Measurements from ENCODE around the gene HBP1.

DNA sequence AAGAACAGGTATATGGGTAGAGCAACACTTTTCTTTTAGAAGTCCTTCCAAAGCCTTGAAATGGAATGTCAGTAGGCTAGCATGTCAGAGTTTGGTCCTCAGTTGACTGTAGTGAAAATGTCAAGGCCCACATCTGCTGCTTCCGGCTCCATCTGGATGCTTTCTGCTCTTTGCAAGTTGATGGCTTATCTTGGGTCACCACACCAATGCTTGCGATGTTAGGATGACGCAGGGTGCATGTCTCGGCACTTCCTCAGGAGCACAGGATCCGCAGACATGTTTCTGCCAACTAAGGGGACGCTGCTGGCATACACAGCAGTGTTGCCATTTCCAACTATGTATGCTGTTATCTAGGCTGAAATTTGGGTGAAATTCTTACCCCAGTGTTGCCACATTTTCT is 14.0 kb upstream of the HBP1 start:
- TF ChIP-seq ZNF8 (CRISPR knock-in tag; IDR thresholded peaks at IDR 0.05) = no peak
- no peak for TF ChIP-seq TCF4 (CRISPR knock-in tag; IDR thresholded peaks at IDR 0.05; ENCODE audit: borderline replicate concordance)
- no peak for TF ChIP-seq ZFP30 (CRISPR knock-in tag; IDR thresholded peaks at IDR 0.05)
- TF ChIP-seq, protein P1, sequence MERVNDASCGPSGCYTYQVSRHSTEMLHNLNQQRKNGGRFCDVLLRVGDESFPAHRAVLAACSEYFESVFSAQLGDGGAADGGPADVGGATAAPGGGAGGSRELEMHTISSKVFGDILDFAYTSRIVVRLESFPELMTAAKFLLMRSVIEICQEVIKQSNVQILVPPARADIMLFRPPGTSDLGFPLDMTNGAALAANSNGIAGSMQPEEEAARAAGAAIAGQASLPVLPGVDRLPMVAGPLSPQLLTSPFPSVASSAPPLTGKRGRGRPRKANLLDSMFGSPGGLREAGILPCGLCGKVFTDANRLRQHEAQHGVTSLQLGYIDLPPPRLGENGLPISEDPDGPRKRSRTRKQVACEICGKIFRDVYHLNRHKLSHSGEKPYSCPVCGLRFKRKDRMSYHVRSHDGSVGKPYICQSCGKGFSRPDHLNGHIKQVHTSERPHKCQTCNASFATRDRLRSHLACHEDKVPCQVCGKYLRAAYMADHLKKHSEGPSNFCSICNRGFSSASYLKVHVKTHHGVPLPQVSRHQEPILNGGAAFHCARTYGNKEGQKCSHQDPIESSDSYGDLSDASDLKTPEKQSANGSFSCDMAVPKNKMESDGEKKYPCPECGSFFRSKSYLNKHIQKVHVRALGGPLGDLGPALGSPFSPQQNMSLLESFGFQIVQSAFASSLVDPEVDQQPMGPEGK (CRISPR knock-in tag; IDR thresholded peaks at IDR 0.05; ENCODE audit: borderline replicate concordance) = no peak
- TF ChIP-seq RARB (CRISPR knock-in tag; IDR thresholded peaks at IDR 0.05) = no peak
- no peak for TF ChIP-seq ZFP3 (CRISPR knock-in tag; IDR thresholded peaks at IDR 0.05)
